Muscle layer of colon (tissue), 2 donors: ENCODE measurements around the gene PEX26.
"Not testable (repeated sequence)": the region's sequence is repeated elsewhere in the genome, so short reads cannot be mapped to it uniquely, and the experiment has no call there.

Experiments used
- H3K27ac ChIP-seq: one replicate; pipeline ENCODE4 v1.7.0; 2013; ENCODE audit warnings: low read depth, mild to moderate bottlenecking, low read length, moderate library complexity
- H3K27me3 ChIP-seq, 2 donors: one replicate each; pipeline ENCODE4 v1.7.0; 2013; ENCODE audit warnings: low read length in 2 of 2, mild to moderate bottlenecking in 2 of 2; ENCODE audit not compliant: insufficient read depth in 2 of 2, control insufficient read depth in 1 of 2
- H3K36me3 ChIP-seq: one replicate; pipeline ENCODE4 v1.7.0; 2013; ENCODE audit warnings: mild to moderate bottlenecking, low read length; ENCODE audit not compliant: insufficient read depth
- H3K4me1 ChIP-seq: one replicate; pipeline ENCODE4 v1.7.0; 2013; ENCODE audit warnings: mild to moderate bottlenecking, low read length; ENCODE audit not compliant: insufficient read depth
- H3K4me3 ChIP-seq, 2 donors: one replicate each; pipeline ENCODE4 v1.7.0; 2013; ENCODE audit warnings: low read length in 2 of 2, low read depth in 1 of 2, mild to moderate bottlenecking in 1 of 2, moderate library complexity in 1 of 2
- H3K9ac ChIP-seq: one replicate; pipeline ENCODE4 v1.7.0; 2013; ENCODE audit warnings: low read length
- H3K9me3 ChIP-seq: one replicate; pipeline ENCODE4 v1.7.0; 2013; ENCODE audit warnings: mild to moderate bottlenecking, low read length
- donor health status: abdominal sarcoma.
- donor health status: Adenocarcinoma of cecum.

Gene PEX26

DNA sequence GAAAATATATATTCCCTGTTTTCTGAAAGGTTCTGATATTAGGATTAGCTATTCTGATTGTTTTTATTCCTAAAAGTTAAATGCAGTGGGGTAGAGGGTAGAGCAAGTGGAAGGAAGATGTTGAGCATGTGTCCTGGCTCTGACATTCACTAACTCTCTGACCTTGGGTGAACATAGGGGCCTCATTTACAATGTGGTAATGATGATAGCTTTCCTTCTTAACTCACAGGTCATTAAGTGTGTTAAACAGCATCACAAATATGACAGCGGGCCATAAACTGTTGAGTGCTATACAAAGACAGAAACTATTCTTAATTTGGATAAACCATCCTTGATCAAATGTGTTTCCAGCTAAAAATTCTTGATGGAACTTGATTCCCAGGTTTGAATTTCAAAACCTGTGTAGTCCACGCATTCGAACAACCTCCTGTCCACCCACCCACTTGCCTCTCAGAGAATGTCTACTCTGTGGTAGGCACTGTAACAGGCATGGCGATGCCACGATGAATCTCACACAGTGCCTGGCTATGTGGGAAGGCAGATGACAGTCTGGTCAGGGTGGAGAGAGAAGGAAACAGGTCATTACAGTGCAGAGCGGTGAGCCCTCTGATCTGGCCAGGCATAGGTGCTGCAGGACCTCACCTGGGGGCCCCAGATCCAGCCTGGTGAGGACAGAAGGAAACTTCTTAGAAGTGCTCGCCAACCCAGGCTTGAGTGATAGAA is 19.3 kb upstream of the PEX26 start:
- Histone ChIP-seq H3K36me3 (no peaks in the 10 kb centered on the region), H3K9ac (no peak overlapping the region), H3K4me3 (no peak overlapping the region), H3K27me3 (no peaks in the 10 kb centered on the region), H3K4me1 (peaks cover 47% of the 10 kb centered on the region), H3K27ac (peak overlapping the region; percentile 69), H3K9me3 (no peaks in the 10 kb centered on the region)

DNA sequence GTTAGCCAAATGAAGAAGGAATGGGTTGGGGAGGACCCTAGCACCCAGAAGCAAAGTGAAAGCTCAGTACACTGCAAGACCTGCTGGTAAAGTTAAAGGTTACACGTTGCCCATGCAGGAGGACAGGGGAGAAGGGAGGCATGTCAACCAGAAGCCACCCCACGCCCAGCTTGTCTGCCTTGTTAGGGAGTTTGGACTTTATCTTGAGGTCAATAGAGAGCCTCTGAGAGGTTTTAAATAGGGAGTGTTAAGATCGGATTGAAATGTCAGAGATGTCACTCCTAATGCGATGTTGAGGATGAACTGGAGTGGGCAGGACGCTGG is 18.7 kb upstream of the PEX26 start:
- Histone ChIP-seq H3K4me1 (peaks cover 47% of the 10 kb centered on the region), H3K9me3 (no peaks in the 10 kb centered on the region), H3K27me3 (no peaks in the 10 kb centered on the region), H3K27ac (no peak overlapping the region), H3K4me3 (no peak overlapping the region), H3K36me3 (no peaks in the 10 kb centered on the region), H3K9ac (no peak overlapping the region)

DNA sequence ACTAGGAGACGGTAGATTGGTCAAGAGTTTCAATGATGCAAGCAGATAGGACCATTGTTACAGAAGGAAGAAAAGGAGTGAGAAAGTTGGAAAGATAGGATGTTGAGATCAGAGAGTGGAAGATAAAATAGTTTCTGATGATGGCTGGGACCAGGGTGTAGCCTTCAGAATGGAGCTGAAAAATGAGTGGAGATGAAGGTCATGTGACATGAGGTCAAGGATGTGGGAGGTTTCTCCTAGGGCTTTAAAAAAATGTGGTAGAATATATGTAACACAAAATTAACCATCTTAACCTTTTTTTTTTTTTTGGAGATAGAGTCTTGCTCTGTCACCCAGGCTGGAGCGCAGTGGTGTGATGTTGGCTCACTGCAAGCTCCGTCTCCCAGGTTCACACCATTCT is 18.3 kb upstream of the PEX26 start:
- Histone ChIP-seq H3K27me3 (no peaks in the 10 kb centered on the region), H3K9ac (no peak overlapping the region), H3K9me3 (no peaks in the 10 kb centered on the region), H3K4me3 (no peak overlapping the region), H3K27ac (no peak overlapping the region), H3K36me3 (no peaks in the 10 kb centered on the region), H3K4me1 (peaks cover 47% of the 10 kb centered on the region)

DNA sequence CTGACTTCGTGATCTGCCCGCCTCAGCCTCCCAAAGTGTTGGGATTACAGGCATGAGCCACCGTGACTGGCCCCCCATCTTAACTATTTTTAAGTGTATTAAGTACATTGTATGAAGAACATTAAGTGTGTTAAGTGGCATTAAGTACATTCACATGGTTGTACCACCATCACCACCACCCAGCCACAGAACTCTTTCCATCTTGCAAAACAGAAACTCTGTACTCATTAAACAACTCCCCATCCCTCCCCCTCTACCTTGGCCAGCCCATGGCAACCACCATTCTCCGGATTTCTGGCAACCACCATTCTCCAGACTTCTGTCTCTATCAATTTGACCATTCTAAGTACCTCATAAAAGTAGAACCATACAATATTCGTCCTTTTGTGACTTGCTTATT is 17.8 kb upstream of the PEX26 start:
- Histone ChIP-seq H3K27ac (peak overlapping the region; percentile 63), H3K27me3 (no peaks in the 10 kb centered on the region), H3K9ac (no peak overlapping the region), H3K9me3 (no peaks in the 10 kb centered on the region), H3K36me3 (no peaks in the 10 kb centered on the region), H3K4me1 (peaks cover 47% of the 10 kb centered on the region), H3K4me3 (no peak overlapping the region)

DNA sequence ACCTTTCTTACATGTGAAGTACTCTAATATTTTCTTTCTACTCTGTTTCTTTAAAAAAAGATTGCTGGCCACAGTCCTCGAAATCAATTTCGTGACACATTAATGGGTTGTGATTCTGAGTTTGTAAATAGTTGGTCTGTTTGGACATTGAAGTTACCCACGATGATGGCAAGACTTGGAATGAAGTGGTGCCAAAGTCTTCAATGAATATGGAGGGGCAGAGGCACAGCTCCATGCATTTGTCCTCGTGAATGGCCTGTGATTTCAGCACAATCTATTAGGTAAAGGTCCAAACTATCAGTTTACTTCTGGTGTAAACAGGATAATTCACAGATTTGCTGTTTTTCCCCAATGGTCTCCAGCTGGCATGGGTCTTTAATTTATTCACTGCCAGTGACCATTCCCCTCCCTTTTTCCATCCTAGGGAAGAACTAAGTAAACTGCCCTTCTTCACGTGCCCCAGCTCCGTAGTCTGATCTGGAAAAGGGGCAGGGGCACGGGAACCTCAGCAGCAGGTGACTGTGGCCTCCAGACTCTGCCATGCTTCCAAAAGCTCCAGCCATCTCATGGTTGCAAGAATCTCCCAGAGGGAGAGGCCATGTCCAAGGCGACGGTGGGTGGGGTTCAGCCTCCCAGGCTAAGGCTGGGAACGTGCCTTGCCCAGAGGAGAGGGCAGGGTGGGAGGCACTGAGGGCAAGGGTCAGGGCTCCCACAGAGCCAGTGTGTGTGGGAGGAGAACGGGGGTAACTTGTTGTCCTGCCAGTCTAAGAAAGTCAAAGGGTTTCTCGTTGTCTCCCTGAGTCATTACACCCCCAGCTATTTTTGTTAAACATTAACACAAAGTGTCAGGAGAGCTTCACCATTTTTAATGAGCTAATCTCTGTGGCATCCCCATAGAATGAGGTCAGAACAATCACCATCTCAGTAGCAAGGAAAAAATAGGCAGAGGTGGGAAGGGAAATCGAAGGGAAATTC is 16.9 kb upstream of the PEX26 start:
- no peak overlapping the region for H3K4me3 ChIP-seq
- H3K27ac ChIP-seq: peak overlapping the region; percentile 61
- H3K36me3 ChIP-seq: no peaks in the 10 kb centered on the region
- peaks cover 44% of the 10 kb centered on the region for H3K4me1 ChIP-seq
- H3K27me3 ChIP-seq: no peaks in the 10 kb centered on the region
- no peak overlapping the region for H3K9ac ChIP-seq
- no peaks in the 10 kb centered on the region for H3K9me3 ChIP-seq

DNA sequence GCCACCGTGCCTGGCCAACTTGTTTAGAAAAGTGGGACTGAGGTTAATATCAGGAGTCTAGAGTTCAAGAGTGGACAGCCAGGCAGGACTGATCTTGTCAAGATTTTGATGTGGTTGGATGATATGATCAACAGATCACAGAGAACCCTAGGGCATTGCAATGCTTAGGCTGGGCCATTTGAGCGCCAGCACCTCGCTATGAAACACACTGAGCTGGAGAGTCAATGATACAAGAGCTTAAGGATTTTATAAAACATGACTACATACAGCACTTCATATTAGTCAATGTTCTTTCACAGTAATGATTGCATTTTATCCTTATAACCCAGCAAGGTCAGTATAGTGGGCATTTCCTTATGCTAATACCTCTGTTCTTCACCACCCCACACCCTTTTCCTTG is 15.4 kb upstream of the PEX26 start:
- Histone ChIP-seq H3K27me3 (no peaks in the 10 kb centered on the region), H3K36me3 (no peaks in the 10 kb centered on the region), H3K9ac (no peak overlapping the region), H3K9me3 (no peaks in the 10 kb centered on the region), H3K4me3 (no peak overlapping the region), H3K27ac (no peak overlapping the region), H3K4me1 (peaks cover 42% of the 10 kb centered on the region)

DNA sequence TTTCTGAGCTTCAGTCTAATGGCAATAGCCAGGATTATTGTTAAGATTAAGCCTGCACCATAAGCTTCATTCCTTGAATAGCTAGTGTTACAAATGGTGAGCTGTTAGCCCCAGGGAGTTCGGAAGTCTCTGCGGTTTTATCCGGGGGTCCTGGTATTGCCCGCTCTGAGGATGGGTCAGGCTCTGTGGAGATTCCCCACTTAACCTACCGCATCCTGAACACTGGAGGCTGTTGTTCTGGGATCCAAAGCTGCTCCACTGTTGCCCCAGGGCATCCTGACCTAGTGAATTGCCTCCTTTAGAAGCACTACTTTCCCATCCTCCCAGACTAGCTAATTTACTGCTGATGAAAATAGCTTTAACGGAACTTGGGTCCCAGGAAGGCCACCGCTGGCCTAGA is 14.5 kb upstream of the PEX26 start:
- no peak overlapping the region for H3K4me3 ChIP-seq
- no peaks in the 10 kb centered on the region for H3K36me3 ChIP-seq
- H3K9ac ChIP-seq: no peak overlapping the region
- peak overlapping the region; percentile 12 for H3K27ac ChIP-seq
- no peaks in the 10 kb centered on the region for H3K9me3 ChIP-seq
- peaks cover 41% of the 10 kb centered on the region for H3K4me1 ChIP-seq
- no peaks in the 10 kb centered on the region for H3K27me3 ChIP-seq

DNA sequence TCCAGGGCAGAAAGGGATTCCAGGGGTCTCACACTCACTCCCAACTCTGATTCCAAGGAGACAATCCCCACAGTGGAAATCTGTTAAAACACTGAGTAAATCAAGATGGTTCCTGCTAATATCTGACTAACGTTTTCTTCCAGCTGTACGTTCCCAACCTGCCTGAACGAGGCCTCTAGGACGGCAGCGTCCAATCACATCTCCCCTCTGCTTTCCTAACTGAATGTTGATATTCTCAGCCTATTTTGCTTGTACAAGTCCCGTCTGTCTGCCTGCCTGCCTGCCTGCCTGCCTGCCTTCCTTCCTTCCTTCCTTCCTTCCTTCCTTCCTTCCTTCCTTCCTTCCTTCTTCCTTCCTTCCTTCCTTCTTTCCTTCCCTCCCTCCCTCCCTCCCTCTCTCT is 14.1 kb upstream of the PEX26 start:
- H3K9ac ChIP-seq: not testable (repeated sequence)

DNA sequence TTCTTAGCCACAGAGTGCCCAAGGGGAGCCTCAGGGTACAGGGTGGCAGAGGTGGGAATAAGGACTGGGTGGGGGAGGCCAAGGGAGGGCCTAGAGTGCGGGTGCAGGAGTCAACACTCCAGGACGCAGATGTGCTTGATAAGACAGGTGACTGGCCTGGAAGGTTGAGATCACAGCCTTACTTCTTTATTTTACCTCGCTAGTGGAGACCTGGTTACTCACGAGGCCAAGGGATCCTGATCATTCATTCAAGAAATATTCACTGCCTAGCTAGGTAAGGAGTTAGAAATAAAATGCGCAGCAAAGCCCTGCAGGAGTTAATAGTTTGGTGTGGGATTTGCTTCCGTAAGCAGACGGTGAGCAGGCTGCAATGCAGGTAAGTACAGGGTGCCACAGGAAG is 13.2 kb upstream of the PEX26 start:
- Histone ChIP-seq H3K27ac (no peak overlapping the region), H3K9me3 (no peaks in the 10 kb centered on the region), H3K4me1 (peaks cover 49% of the 10 kb centered on the region), H3K4me3 (no peak overlapping the region), H3K27me3 (no peaks in the 10 kb centered on the region), H3K36me3 (no peaks in the 10 kb centered on the region), H3K9ac (no peak overlapping the region)

More for the DNA sequence above, 14.1 kb upstream of the PEX26 start:
- not testable (repeated sequence) for H3K27me3 ChIP-seq, H3K36me3 ChIP-seq, H3K4me3 ChIP-seq, H3K9me3 ChIP-seq, H3K27ac ChIP-seq
- peaks cover 43% of the 10 kb centered on the region for H3K4me1 ChIP-seq

DNA sequence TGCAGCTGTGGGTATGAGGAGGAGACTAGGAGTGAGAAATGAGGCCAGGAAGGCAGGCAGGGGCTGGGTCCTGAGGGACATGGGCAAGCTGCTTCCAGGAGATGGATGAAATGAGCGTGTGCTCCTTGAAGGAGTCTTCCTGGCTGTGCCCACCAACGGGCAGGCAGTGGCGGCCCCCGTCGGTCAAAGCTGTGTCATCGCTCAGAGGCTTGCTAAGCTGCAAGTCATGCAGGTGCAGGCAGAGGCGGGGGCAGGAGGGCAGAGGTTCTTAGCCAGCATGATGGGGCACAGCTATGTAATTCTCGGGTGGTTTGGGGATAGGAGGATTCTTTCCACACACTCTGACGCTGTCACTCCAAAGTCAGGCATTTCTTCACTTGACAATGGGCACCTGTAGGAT is 12.5 kb upstream of the PEX26 start:
- H3K4me3 ChIP-seq: no peak overlapping the region
- no peaks in the 10 kb centered on the region for H3K27me3 ChIP-seq
- peaks cover 45% of the 10 kb centered on the region for H3K4me1 ChIP-seq
- no peaks in the 10 kb centered on the region for H3K9me3 ChIP-seq
- no peak overlapping the region for H3K9ac ChIP-seq
- H3K36me3 ChIP-seq: no peaks in the 10 kb centered on the region
- H3K27ac ChIP-seq: no peak overlapping the region

DNA sequence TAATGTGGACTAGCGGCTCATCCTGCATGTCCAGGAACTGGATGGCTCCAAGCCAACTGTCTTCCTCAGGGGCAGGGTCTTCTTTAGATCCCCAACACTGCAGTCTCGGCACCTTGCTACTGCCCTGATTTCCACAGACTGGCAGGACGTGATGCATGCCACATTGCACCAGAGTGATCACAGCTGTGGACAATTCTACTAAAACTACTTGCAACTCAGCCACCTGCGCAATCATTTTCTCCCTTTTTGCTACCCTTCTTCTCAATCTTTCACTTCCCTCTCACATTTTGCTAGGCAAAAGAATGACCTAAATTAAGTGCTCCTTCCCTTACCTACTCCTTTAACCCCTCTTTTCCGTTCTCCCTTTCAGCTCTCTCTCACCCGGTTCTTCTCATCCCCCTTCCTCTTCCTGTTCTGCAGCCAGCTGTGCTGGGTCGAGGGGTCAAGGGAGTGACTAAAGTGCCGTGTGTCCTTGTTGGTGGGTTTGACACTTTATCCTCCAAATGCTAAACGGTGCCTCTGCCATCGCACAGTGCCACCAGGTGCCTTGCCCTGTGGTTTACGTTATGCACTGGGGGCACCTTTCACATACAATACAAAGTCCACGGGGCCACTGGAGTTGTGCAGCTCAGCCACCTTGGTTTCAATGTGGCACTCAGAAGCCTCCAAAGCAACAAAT is 11.5 kb upstream of the PEX26 start:
- Histone ChIP-seq H3K27me3 (no peaks in the 10 kb centered on the region), H3K36me3 (no peaks in the 10 kb centered on the region), H3K9ac (no peak overlapping the region), H3K4me3 (no peak overlapping the region), H3K27ac (peak overlapping the region; percentile 85), H3K9me3 (no peaks in the 10 kb centered on the region), H3K4me1 (peaks cover 36% of the 10 kb centered on the region)
